ENCODE measurements around the gene ANKRD33.

ANKRD33 gene

DNA sequence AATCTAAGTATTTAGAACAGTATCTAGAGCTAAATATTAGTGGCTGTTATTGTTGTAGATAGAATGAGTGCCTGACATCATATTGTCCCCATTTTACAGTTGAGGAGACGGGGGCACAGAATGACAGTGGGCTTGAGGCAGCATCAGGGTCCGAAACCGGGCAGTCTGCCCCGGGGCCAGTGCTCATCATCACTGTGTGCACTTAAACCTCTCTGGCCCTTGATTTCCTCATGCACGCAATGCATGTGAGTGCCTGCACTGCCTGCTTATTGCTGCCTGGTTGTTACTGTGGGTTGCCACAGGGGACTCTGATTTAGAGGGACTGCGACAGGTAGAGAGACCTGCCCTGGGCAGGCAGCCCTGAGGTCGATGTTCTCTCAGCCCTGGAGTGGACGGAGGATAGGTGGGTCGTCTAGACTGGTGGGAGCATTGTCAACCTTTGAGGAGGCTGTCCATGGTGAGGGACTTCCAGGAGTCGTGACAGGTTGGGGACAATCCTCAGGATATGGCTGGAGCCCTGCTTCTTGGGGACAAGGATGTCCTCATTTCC is 29.2 kb downstream of the ANKRD33 start:
- DNase-seq (ENCODE audit: low spot score), result no peak

DNA sequence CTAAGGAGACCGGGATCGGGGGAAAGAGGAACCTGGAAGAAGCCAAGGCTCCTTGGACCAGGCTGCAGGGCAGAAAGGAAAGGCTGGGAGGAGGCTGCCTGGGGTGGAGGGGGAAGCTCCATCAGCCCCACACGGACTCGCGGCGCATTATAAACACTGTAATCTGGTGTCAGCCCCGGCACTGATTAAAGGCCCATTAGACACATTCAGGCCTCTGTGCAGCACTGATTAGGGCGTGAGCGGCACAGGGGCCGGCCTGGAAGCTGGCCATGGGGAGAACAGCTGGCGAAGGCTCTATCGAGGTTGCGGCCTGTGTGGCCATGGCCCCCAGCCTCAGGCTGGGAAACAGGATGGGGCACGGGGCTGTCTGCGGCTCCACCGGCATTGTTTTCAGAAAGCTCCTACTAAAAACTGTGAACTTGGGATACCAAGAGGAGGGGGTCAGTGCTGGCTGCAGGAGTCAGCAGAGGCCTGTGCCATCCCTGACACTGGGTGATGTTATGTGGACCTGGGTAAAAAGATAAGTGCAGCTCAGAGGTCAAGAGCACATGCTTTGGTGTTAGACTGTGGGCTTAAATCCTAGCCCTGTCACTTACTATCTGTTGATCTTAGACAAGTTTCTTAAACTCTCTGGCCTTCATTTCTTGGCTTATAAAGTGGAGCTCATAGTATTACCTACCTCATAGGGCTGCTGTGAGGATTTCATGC is 30.0 kb downstream of the ANKRD33 start:
- DNase-seq (ENCODE audit: low spot score), result no peak

DNA sequence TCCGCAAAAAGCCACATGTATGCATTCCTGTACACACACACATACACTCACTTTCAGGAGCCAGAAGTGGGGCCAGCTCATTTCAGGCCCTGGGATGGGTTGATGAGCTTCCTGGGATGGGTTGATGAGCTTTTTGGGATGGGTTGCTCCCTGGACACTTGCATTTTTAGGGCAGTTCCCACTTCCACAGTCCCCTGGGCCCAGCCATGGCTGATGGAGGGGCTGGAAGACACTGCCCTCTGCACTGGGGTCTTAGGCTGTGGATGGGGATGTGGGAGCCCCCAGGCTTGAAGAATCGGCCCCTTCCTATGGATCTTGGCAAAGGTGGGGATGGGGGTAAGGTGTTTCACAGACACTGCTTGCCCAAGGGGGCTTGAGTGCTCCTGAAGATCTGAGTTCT is 32.1 kb downstream of the ANKRD33 start:
- DNase-seq (ENCODE audit: low spot score), result no peak

DNA sequence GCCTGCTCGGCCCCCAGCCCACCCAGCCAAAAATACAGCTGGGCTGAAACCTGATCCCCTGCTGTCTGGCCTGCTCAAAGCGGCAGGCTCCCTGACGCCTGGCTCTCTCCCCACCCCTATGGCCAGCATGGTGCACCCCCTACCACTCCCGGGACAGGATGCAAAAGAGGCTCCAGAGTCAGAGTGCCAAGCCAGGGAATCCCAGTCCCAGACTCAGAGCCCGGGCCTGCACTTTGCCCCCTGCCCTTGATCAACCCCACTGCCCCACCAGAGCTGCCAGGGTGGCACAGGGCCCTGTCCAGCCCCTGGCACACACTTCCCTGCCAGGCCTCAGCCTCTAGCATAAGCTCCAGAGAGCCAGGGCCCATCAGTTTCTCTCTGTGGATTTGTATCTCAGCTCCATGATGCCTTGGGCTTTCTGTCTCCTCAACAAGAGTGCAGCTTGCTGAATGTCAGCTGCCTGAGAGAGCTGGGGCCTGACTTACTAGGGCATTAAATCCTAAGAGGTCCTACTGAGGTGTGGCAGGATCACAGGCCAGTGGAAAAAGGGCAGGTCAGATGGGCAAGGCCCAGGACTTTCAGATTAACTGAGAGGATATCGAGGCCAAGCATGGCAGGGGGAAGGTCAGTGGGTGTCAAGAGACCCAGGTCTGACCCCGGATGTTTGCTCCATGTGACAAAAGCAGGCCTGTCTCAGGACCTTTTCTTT is 33.3 kb downstream of the ANKRD33 start:
- DNase-seq (ENCODE audit: low spot score), result no peak

DNA sequence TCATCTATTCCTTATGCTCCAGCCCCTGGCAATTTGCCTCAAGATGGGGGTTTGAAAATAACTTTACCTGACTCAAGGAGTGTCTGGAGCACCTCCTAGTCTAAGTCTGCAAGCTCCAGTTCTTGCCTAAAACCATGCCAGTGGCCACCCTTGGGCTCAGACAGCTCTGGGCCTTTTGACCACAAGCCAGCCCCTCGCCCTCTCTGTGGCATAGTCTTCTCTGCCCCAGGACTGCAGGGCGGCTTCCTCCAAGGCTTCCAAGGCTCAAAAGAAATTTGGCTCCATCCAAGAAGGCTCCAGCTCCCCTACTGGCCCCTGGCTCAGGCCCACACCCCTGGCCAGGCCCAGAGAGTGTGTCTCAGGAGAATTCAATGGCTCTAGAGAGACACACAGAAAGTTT is 34.2 kb downstream of the ANKRD33 start:
- no peak for DNase-seq (ENCODE audit: low spot score)

DNA sequence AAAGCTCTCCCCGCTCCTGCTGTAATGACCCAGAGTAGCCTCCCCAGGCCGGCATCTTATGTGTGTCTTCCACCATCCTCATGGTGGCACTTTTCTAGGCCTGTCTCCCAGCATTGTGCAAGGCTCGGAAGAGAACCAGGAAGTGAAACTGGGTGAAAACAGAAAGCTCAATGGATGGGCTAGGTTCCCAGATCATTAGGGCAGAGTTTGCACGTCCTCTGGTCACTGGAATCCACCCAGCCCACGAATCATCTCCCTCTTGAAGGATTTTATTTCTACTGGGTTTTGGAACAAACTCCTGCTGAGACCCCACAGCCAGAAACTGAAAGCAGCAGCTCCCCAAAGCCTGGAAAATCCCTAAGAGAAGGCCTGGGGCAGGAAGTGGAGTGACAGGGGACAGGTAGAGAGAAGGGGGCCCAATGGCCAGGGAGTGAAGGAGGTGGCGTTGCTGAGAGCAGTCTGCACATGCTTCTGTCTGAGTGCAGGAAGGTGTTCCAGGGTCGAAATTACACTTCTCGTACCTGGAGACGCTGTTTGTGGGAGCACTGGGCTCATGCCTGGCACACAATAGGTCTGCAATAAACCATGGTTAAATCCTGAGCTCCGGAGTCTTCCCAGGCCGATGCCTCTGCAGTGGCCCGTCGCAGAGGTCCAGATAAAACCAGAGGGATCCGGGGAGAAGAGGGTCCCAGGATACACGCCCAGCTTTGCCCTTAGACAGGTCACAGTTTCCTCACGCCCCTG is 35.0 kb downstream of the ANKRD33 start:
- no peak for DNase-seq (ENCODE audit: low spot score)

DNA sequence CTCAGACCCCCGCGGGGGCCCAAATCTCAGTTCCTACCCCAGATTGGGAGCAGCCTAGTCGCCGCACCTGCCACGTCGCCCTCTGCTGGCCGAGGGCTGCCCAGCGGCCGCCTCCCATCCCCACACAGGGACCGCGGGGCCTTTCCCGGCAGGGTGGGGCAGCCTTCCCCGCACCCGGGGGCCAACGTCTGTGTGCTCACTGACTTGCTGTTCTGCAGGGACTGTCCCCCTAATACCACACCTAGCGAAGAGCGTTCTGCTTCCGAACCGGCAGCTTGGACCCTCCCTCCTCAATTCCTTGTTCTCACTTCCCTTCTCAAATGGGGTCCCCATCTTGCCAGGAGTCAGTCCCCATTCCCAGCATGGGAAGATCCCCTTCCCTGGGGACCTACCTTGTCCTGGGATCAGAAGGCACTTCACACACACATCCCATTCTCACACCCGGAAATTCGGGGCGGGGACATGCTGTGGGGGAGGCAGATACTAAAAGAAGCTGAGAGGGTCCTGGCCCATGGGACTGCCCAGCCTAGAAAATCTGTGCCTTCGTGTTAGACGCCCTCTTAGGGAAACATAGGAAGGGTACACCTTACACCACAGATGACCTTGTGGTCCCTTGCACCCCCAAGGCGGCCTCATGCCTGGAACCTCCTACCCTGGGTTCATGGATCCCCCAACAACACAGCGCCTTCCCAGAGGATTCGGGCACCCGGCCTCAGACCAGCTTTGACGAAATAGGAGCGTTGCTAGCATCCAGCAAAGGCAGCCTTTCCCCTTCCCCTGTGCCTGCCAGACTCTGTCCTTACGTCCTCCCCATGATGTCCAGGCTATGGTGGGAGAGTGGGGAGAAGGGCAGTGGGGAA is 35.8 kb downstream of the ANKRD33 start:
- DNase-seq (ENCODE audit: low spot score), result no peak

DNA sequence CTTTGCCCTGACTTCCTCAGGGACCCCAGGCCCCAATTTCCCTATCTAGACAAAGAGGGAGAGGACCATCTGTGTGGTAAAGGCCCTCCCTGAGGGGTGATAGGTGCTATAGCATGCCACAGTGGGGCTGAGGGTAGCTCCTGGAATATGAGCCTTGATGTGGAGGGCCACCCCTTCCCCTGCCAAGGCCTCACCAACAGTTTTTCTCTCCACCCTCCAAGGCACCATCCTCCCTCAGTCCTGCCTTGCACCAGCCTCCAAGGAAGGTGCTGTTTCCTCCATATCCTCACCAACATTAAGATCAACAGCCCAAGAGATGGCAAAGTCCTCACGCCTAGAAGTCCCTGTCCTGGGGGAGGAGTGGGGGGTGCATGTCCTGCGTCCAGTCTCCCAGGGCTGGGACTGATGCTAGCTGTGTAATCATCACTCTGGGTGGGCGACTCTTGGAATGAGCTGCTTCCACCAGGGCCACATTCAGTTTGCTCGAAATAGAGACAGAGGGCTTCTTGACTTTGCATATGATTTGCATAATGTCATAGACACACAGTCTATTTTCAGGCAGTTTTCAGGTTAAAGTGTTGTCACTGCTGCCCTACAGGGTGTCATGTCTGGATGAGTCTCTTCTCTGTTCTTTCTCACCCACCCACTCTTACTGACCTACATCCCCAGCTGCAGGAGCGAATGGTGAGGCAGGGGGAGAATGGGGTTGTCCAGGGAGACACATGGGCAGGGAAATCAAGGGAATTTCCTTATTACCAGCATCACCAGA is 36.8 kb downstream of the ANKRD33 start:
- no peak for DNase-seq (ENCODE audit: low spot score)

DNA sequence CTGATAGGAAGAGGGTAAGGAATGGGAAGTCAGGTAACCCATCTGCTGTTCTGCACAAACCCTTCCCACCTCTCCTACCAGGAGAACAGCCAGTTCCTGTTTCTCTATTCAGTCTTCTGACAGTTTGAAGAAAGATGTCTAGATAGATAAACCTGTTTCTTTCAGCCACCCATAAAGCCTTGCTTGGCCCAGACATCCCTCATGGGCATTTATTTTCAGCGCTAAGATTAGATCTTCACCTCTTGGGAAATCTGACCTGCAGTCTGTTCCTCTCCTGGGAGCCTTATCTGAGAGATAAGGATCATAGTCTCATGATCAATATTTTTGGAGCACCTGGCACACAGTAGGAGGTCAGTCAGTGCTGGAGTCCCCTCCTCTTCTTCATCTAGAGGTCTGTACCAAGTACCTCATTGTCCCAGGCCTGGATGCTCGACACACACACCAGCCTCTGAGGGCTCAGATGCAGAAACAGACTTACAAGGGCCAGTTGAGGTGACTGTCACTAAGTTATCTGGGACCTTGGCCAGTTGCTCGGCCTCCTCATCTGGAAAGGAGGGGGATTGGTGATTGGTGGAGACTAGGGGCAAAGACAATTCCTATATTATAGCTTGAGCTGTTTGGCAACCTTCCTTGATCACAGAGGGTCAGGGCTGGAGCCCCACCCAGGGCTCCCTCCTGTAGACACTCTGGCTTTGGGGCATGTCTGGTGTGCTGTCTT is 37.6 kb downstream of the ANKRD33 start:
- no peak for DNase-seq (ENCODE audit: low spot score)

DNA sequence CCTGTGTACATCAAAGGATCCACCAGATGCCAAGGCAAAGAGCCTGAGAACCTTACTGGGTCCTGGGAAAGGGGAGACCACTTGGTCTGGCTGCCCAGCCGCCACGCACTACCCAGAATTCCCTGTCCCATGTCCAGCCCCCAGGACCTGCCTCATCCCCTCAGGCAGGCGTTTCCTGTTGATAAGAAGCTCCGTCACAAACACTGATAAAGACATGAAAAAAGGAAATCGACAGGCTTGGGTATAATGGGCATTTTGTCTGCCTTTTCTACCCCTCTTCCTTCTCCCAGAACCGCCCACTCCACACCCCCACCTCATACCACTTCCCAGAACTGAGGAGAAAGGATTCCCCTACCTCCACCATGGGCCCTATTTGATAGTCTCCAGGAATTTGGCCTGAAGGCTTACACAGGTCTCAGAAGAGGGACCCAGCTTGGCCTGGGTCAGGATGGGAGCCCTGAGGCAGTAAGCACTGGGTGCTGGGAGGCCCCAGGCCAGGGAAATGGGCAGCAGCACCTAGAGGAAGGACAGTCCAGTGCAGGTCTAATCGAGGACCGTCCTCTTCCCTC is 38.2 kb downstream of the ANKRD33 start:
- DNase-seq (ENCODE audit: low spot score), result no peak

DNA sequence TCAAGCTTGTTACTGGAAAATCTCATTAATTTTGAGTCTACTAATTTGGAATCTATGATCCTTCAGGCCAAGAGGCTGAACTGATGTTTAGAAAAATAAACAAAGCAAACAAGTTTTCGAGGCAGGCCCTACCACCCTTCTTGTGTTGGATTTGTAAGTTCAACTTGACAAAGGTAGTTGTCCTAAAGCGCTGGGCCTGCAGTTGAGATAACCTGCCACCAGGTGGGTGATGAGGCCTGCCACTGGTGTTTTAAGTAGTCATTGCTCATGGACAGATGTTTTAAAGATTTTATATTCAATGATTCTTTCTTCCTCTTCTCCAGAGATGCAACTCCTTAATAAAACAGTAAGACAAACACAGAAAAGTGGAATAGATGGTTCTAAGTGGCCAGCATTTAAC is 38.8 kb downstream of the ANKRD33 start:
- DNase-seq (ENCODE audit: low spot score), result peak; percentile 40

DNA sequence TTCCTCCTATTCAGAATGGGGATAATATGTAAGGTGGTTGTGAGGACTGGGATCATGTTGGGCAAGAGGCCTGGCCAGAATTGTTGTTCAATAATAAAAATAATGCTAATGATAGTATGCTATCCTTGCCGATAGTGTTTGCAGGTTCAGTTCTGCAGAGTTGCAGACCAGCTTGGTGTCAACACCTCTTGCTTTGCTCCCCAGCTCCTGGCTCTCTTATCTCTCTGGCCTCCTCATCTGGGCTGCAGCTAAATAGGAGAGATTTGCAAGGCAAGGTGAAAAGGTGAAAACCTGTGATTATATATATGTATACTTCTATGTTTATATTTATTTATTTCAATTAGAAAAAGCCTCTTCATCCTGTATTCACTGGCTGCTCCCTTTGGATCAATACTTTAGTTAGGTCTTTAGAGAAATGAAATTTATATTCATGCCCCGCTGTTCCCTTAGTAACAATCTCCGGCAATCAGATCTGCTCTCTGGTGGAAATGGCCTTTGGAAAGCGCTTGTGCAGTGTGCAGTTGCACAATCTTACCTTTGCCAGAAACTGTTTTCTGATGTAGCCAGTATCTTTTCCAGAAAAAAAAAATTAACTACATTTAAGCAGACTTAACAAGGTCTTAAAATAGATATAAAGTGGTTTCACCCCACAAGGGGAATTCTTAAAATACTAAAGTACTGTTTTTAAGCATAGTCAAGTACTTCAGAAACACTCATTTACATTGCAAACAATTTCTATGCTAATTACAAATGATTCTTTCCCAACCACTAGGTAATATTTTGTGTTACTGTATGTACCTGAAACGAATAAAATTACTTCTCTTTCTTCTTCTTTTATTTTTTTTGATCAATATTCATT is 44.5 kb downstream of the ANKRD33 start:
- no peak for DNase-seq (ENCODE audit: low spot score)

DNA sequence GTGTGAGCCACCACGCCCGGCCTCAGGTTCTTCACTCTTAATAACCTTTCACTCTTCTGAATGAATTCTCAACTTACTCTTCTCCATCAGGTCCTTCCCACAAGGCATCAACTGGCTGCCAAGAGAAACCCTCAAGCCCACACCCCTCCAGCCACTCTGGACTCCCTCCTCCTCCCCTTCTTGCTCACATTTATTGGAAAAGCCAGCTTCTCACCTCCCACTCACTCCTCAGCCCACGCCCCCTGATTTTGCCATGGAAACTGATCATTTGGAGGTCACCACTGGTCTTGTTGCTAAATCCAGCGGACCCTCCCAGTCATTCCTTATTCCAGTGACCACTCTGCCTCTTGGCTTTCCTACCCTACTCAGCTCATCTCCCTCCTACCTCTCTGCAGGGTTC is 46.2 kb downstream of the ANKRD33 start:
- DNase-seq (ENCODE audit: low spot score), result no peak

DNA sequence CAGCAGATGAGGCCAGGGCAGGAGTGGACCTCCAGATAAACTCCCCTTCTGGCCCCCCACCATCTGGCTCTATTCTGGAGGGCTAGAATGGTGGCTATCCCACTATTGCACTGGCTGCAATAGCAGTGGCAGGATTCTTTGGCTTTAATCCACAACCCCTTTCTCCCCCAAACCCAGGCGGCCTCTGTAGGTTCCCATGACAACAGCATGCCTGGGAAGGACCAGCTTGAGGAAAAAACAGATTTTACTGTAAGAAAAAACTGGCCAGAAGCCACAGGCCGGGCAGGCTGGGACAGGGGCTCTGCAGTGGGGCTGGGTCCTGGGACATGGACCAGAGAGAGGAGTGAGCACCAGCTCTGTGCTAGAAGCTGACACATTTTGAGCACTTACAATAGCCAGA is 50.0 kb downstream of the ANKRD33 start:
- no peak for DNase-seq (ENCODE audit: low spot score)

DNA sequence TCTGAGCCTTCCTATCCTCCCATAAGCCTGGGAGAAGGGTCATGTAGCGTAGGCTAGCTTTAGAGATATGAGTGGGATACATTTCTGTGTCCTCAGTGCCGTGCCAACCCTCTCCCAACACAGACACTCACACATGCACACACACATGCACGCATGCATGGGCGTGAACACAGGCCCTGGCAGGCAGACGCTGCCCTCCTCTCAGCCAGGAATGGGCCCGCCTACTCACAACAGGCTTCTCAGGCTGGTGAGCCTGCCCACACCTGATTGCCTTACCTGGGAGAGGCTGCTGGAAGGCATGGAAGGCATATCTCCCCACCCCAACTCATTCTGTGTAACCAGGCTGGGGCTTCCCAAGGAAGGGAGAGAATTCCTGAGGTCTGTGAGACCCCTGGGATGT is 50.8 kb downstream of the ANKRD33 start:
- DNase-seq (ENCODE audit: low spot score), result no peak

DNA sequence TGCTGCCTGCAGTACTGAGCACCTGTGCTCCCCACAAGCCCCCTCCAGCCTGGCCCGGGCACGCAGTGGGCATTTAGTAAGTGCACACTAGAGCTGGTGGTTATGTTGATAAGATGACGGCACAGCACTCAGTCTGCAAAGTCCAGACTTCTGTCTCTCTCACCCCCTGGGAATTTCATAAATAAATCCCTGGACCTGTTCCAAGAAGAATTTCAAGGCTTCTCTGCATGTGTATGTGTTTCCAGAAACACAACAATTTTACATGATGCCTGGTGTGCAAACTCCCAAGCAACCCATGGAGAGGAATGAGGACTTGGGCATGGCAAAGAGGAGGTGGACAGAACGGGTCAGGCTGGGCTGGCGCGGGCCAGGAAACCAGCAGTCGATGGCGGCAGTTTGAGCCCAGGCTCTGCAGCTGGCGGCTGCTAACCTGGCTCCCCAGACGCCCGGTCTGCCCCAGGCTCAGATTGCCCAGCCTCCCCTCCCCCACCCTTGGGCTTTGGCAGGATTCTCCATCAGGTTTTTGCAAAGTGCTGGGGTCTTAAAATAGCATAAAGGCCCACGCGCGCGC is 53.2 kb downstream of the ANKRD33 start:
- no peak for DNase-seq (ENCODE audit: low spot score)
